MM.1S (cell line): ENCODE results near the gene NTRK2.

Source experiments
- DNase-seq: peaks from one replicate; pipeline ENCODE4 v3.0.0-alpha.2; 2015
- H2AFZ ChIP-seq: fragments of 300-600 bp; sonication (generic); 2 replicates; pipeline ENCODE4 v1.6.0; 2016; ENCODE audit warnings: antibody characterized with exemption, low read length
- H3F3A ChIP-seq: fragments of 300-600 bp; sonication (generic); 2 replicates; pipeline ENCODE4 v1.6.1; 2016; ENCODE audit warnings: mild to moderate bottlenecking, antibody characterized with exemption, low read length, moderate library complexity, mixed read lengths; ENCODE audit not compliant: insufficient read depth
- H3K27ac ChIP-seq: fragments of 300-600 bp; sonication (generic); 2 replicates; pipeline ENCODE4 v1.5.1; 2016; ENCODE audit warnings: mild to moderate bottlenecking, low read length
- H3K27me3 ChIP-seq: fragments of 300-600 bp; sonication (generic); replicated peaks from 2 replicates; pipeline ENCODE4 v1.6.0; 2016; ENCODE audit warnings: low read length; ENCODE audit not compliant: insufficient read depth
- H3K36me3 ChIP-seq: fragments of 300-600 bp; sonication (generic); replicated peaks from 2 replicates; pipeline ENCODE4 v1.6.1; 2016; ENCODE audit warnings: mild to moderate bottlenecking, low read length, mixed read lengths; ENCODE audit not compliant: insufficient read depth
- H3K4me1 ChIP-seq: fragments of 300-600 bp; sonication (generic); 2 replicates; pipeline ENCODE4 v1.6.1; 2016; ENCODE audit warnings: low read length, mixed read lengths
- H3K4me2 ChIP-seq: fragments of 300-600 bp; sonication (generic); 2 replicates; pipeline ENCODE4 v1.6.0; 2016; ENCODE audit warnings: low read depth, low read length
- H3K4me3 ChIP-seq: fragments of 300-600 bp; sonication (generic); 2 replicates; pipeline ENCODE4 v1.5.1; 2016; ENCODE audit warnings: low read length, mixed read lengths
- H3K79me2 ChIP-seq: fragments of 300-600 bp; sonication (generic); 2 replicates; pipeline ENCODE4 v1.6.1; 2016; ENCODE audit warnings: mixed run types, low read length, mixed read lengths
- H3K9ac ChIP-seq: fragments of 300-600 bp; sonication (generic); 2 replicates; pipeline ENCODE4 v1.6.1; 2016; ENCODE audit warnings: low read length, mixed read lengths
- H3K9me2 ChIP-seq: fragments of 300-600 bp; sonication (generic); replicated peaks from 2 replicates; pipeline ENCODE4 v1.6.1; 2016; ENCODE audit warnings: mild to moderate bottlenecking, low read length, mixed read lengths; ENCODE audit not compliant: insufficient read depth
- H3K9me3 ChIP-seq: fragments of 300-600 bp; sonication (generic); replicated peaks from 2 replicates; pipeline ENCODE4 v1.6.1; 2016; ENCODE audit warnings: mild to moderate bottlenecking, low read length, mixed read lengths; ENCODE audit not compliant: insufficient read depth
- H4K20me1 ChIP-seq: fragments of 300-600 bp; sonication (generic); 2 replicates; pipeline ENCODE4 v1.6.1; 2016; ENCODE audit warnings: mild to moderate bottlenecking, low read length, moderate library complexity, mixed read lengths; ENCODE audit not compliant: insufficient read depth
- CTCF ChIP-seq: fragments of 300-600 bp; sonication (generic); IDR thresholded peaks from 2 replicates; pipeline ENCODE4 v1.5.1; 2016; ENCODE audit warnings: antibody characterized with exemption, low read length, mixed read lengths
- EZH2 ChIP-seq: fragments of 300-600 bp; sonication (generic); optimal IDR thresholded peaks from 2 replicates; pipeline ENCODE3; 2017; ENCODE audit warnings: low read depth, mild to moderate bottlenecking, antibody characterized with exemption, low read length, mixed read lengths
- EZH2phosphoT487 ChIP-seq: fragments of 300-600 bp; sonication (generic); IDR thresholded peaks from 2 replicates; pipeline ENCODE4 v1.6.1; 2018; ENCODE audit warnings: antibody characterized with exemption, low read length

The NTRK2 gene

GRCh38 chr9:84862308-84862707 is 192.8 kb downstream of the NTRK2 start:
- no peak overlapping the region for H3K4me2 ChIP-seq
- no peak overlapping the region for H3K9ac ChIP-seq
- no peak for TF ChIP-seq EZH2
- TF ChIP-seq EZH2phosphoT487: no peak
- TF ChIP-seq CTCF: no peak
- H3K9me2 ChIP-seq: no peaks in the 10 kb centered on the region
- no peak for DNase-seq
- H2AFZ ChIP-seq: no peak overlapping the region
- no peaks in the 10 kb centered on the region for H3K79me2 ChIP-seq
- peaks cover 4% of the 10 kb centered on the region; the same call in 1 of the 2 replicates for H3K4me1 ChIP-seq
- no peaks in the 10 kb centered on the region for H3K36me3 ChIP-seq
- H3K9me3 ChIP-seq: no peaks in the 10 kb centered on the region
- no peaks in the 10 kb centered on the region for H3F3A ChIP-seq
- H3K27me3 ChIP-seq: no peaks in the 10 kb centered on the region
- no peaks in the 10 kb centered on the region for H4K20me1 ChIP-seq
- no peak overlapping the region for H3K4me3 ChIP-seq
- no peak overlapping the region for H3K27ac ChIP-seq

GRCh38 chr9:84862810-84863287 is 193.3 kb downstream of the NTRK2 start:
- no peak for DNase-seq

GRCh38 chr9:84863372-84863771 is 193.8 kb downstream of the NTRK2 start:
- Histone ChIP-seq H3K27ac (no peak overlapping the region), H3K79me2 (no peaks in the 10 kb centered on the region), H3K9me2 (no peaks in the 10 kb centered on the region), H2AFZ (no peak overlapping the region), H4K20me1 (no peaks in the 10 kb centered on the region), H3K4me1 (peaks cover 4% of the 10 kb centered on the region; the same call in 1 of the 2 replicates), H3K4me2 (no peak overlapping the region), H3K9ac (no peak overlapping the region), H3K27me3 (no peaks in the 10 kb centered on the region), H3K4me3 (no peak overlapping the region), H3F3A (no peaks in the 10 kb centered on the region), H3K36me3 (no peaks in the 10 kb centered on the region), H3K9me3 (no peaks in the 10 kb centered on the region)
- DNase-seq: no peak
- TF ChIP-seq EZH2phosphoT487 (no peak), CTCF (no peak), EZH2 (no peak)

More at GRCh38 chr9:84862810-84863287, 193.3 kb downstream of the NTRK2 start:
- Histone ChIP-seq H3K27ac (no peak overlapping the region), H3K9me2 (no peaks in the 10 kb centered on the region), H3K36me3 (no peaks in the 10 kb centered on the region), H4K20me1 (no peaks in the 10 kb centered on the region), H3K27me3 (no peaks in the 10 kb centered on the region), H3F3A (no peaks in the 10 kb centered on the region), H2AFZ (no peak overlapping the region), H3K4me2 (no peak overlapping the region), H3K9me3 (no peaks in the 10 kb centered on the region), H3K9ac (no peak overlapping the region), H3K79me2 (no peaks in the 10 kb centered on the region), H3K4me3 (no peak overlapping the region), H3K4me1 (peaks cover 4% of the 10 kb centered on the region; the same call in 1 of the 2 replicates)
- TF ChIP-seq EZH2phosphoT487: no peak
- no peak for TF ChIP-seq CTCF
- no peak for TF ChIP-seq EZH2
